Loucy (cell line): ENCODE measurements around the gene SCTR.

Experiments
- CTCF ChIP-seq: fragments of 200-600 bp; sonication (generic); conservative IDR thresholded peaks from 2 replicates; pipeline ENCODE4 v1.5.1; 2014; ENCODE audit warnings: mild to moderate bottlenecking, antibody characterized with exemption, low read length
- EZH2phosphoT487 ChIP-seq: fragments of 200-600 bp; IDR thresholded peaks from 2 replicates; pipeline ENCODE4 v1.6.1; 2018; ENCODE audit warnings: antibody characterized with exemption, mild to moderate bottlenecking, moderate library complexity, borderline replicate concordance

DNA sequence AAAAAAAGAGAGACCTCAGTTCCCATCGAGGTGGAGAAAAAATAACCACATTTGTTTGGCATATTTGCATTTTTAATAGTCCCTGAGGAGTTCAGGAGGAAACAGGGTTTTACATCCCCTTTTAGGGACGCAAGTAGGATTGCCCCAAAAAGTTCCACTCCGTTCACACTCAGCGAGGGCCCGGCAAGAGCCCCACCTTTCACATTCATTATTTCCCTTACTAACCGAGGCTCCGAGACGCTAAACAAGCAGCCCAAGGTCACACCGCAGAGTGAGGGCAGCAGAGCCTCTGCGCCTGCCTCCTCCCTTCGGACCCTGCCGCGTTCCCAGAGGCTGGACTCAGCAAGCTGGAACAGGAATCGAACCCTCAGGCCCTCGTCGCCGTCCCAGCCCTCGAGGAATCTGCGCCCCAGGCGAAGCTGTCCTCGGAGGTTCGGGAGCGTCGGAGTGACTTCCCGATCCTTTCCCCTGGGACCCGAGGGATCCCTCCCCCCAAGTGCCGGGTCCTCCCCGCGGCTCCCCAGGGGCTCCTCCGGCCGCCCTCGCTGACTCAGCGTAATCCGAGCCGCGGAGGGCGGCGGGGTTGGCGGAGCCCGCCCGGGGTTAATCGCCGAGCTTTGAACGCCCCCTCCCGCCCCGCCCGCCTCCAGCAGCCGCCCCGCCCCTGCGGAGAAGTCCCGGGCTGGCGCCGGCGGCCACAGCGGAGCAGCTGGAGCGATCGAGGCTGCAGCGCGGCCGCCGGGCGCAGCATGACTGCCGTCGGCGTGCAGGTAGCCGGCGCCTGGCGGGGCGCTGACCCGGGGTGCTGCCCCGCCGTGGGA is 92.9 kb downstream of the SCTR start, which contains the start of gene TMEM37:
- TF ChIP-seq CTCF (no peak), EZH2phosphoT487 (no peak)
